Activated CD8-positive, alpha-beta T cell treated with anti-CD3 and anti-CD28 coated beads for 36 hours (primary cell): ENCODE measurements around the gene CACNB2. TPM values are rescaled to one million over a fixed set of nuclear protein-coding genes. Genes with fewer than 3 reads are reported as not detected.
"Not testable (repeated sequence)": the region's sequence is repeated elsewhere in the genome, so short reads cannot be mapped to it uniquely, and the experiment has no call there.

Experiments
- ATAC-seq: fragments of 200-7000 bp; cut with Tn5 transposase; one replicate; pipeline ENCODE4 v1.10.0; 2021; ENCODE audit warnings: mild to moderate bottlenecking, moderate library complexity
- CTCF ChIA-PET: fragments of 350-600 bp; sonication (Branson Sonifier 250); formaldehyde crosslinking; loops from one replicate; lab custom pipeline; 2021; ENCODE audit warnings: antibody characterized with exemption; lab: Charles Lee
- POLR2A ChIA-PET: fragments of 350-600 bp; sonication (Branson Sonifier 250); formaldehyde crosslinking; loops from one replicate; lab custom pipeline; 2021; ENCODE audit warnings: antibody characterized with exemption; lab: Charles Lee
- DNase-seq: peaks from one replicate; pipeline ENCODE4 v3.0.0-alpha.2; 2020
- H3K27ac Mint-ChIP-seq: one replicate; pipeline ENCODE4 v1.8.0; 2021; ENCODE audit warnings: mild to moderate bottlenecking, mixed read lengths
- H3K27me3 Mint-ChIP-seq: one replicate; pipeline ENCODE4 v1.8.0; 2021; ENCODE audit warnings: mixed read lengths
- H3K36me3 Mint-ChIP-seq: one replicate; pipeline ENCODE4 v1.8.0; 2021; ENCODE audit warnings: low read depth, mixed read lengths
- H3K4me1 Mint-ChIP-seq: one replicate; pipeline ENCODE4 v1.8.0; 2021; ENCODE audit warnings: low read depth, mixed read lengths
- H3K4me3 Mint-ChIP-seq: one replicate; pipeline ENCODE4 v1.8.0; 2021; ENCODE audit warnings: mild to moderate bottlenecking, moderate library complexity, mixed read lengths
- H3K9me3 Mint-ChIP-seq: one replicate; pipeline ENCODE4 v1.8.0; 2021; ENCODE audit warnings: mixed read lengths
- CTCF ChIP-seq: fragments of 200-600 bp; IDR thresholded peaks from one replicate; pipeline ENCODE4 v1.8.0; 2022; ENCODE audit warnings: antibody characterized with exemption, mild to moderate bottlenecking
- intact Hi-C: fragments of 100-400 bp; cut with micrococcal nuclease; formaldehyde crosslinking; loops from one replicate; pipeline ENCODE4 v1.10.0; 2022
- total RNA-seq, 2 experiments: library from RNA; stranded (reverse); gene quantifications; one replicate each; pipeline ENCODE4 v1.2.3, GENCODE V29; 2021

The CACNB2 gene
- total RNA-seq, 2 experiments from 2014 or later, result not detected

DNA sequence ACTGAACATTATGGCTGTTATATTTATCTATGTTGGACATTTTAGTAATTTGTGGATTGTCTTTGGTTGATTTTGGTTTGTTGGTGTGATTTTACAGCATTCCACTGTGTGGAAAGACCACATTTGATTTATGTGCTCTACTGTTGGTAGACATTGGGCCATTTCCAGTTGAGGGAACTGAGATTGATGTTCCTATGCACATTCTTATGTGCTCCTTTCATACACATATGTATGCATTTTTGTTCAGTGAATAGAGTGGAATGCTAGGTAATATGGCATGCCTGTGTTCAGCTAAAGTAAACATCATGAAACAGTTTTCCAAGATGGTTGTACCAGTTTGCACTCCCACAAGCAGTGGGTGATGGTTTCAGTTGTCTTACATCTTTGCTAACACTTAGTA is 15.1 kb downstream of the CACNB2 start:
- Mint-ChIP-seq H3K9me3 (no peaks in the 10 kb centered on the region), H3K27ac (no peak overlapping the region), H3K27me3 (no peaks in the 10 kb centered on the region), H3K4me1 (no peaks in the 10 kb centered on the region), H3K4me3 (no peak overlapping the region), H3K36me3 (no peaks in the 10 kb centered on the region)
- intact Hi-C loops, result no loop called here
- CTCF ChIA-PET, result no interaction called here
- no peak for TF ChIP-seq CTCF
- ATAC-seq (no peak), DNase-seq (no peak)
- POLR2A ChIA-PET, result no interaction called here

- H3K4me1 Mint-ChIP-seq, H3K27ac Mint-ChIP-seq, H3K9me3 Mint-ChIP-seq, H3K4me3 Mint-ChIP-seq, intact Hi-C loops, H3K36me3 Mint-ChIP-seq, POLR2A ChIA-PET, CTCF ChIA-PET, ATAC-seq, DNase-seq, H3K27me3 Mint-ChIP-seq: not testable (repeated sequence)
Measured at GRCh38 chr10:18156797-18157196, 16.6 kb downstream of the CACNB2 start.

DNA sequence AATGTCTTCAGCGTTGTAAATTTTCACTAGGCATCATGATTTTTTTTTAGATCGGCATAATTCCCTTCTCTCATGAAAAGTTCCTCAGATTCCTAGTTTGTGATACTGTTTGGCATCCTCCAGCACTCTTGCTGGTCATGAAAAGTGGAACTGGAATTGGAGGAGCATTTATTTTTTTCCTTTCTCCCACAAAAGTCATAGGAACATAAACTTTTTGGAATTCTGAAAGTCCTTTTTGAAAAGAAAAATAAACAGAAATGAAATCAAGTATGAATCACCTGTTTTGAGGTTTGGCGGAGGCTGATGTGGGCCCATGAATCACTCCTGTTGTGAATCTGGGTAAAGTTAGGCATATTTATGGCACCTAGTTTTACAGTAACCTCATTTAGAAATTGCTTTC is 17.7 kb downstream of the CACNB2 start:
- intact Hi-C loops, result no loop called here
- TF ChIP-seq CTCF, result no peak
- CTCF ChIA-PET, result no interaction called here
- H3K27me3 Mint-ChIP-seq, result no peaks in the 10 kb centered on the region
- no peaks in the 10 kb centered on the region for H3K36me3 Mint-ChIP-seq
- no peaks in the 10 kb centered on the region for H3K4me1 Mint-ChIP-seq
- no peak for ATAC-seq
- no peak overlapping the region for H3K27ac Mint-ChIP-seq
- POLR2A ChIA-PET, result no interaction called here
- H3K9me3 Mint-ChIP-seq, result no peaks in the 10 kb centered on the region
- no peak for DNase-seq
- H3K4me3 Mint-ChIP-seq, result no peak overlapping the region

GRCh38 chr10:18158773-18159265 is 18.6 kb downstream of the CACNB2 start:
- intact Hi-C loops, result no loop called here
- ATAC-seq, result no peak
- H3K27ac Mint-ChIP-seq, result no peak overlapping the region
- no peak overlapping the region for H3K4me3 Mint-ChIP-seq
- no peak for TF ChIP-seq CTCF
- no peaks in the 10 kb centered on the region for H3K9me3 Mint-ChIP-seq
- no peak for DNase-seq
- POLR2A ChIA-PET, result no interaction called here
- CTCF ChIA-PET, result no interaction called here
- no peaks in the 10 kb centered on the region for H3K27me3 Mint-ChIP-seq
- H3K4me1 Mint-ChIP-seq, result no peaks in the 10 kb centered on the region
- H3K36me3 Mint-ChIP-seq, result no peaks in the 10 kb centered on the region

DNA sequence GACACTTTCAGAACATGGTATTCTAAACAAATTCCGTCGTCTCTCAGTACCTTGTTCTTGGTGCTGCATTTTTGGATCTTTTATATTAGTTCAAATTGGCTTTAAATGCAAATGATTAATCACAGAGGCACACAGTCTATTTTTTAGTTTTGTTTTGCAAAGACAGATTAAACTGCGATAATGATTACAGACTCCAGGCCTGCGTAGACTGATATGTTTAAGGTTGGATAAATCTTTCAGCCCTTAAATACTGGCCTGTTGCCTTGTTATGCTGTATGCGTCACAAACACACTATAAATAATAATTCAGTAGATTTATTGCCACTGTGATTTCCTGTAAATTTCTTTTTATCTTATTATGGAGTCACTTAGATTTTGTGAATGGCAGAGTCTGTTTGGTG is 19.3 kb downstream of the CACNB2 start:
- Mint-ChIP-seq H3K4me3 (no peak overlapping the region), H3K27me3 (no peaks in the 10 kb centered on the region), H3K9me3 (no peaks in the 10 kb centered on the region), H3K4me1 (no peaks in the 10 kb centered on the region), H3K36me3 (no peaks in the 10 kb centered on the region), H3K27ac (no peak overlapping the region)
- intact Hi-C loops, result no loop called here
- CTCF ChIA-PET, result no interaction called here
- no peak for TF ChIP-seq CTCF
- POLR2A ChIA-PET, result no interaction called here
- DNase-seq (no peak), ATAC-seq (no peak)
